GM20000 (cell line): ENCODE data around the gene ARHGEF16.

ENCODE experiments used
- DNase-seq: peaks from one replicate; pipeline ENCODE4 v3.0.0; 2012; ENCODE audit warnings: low spot score
- TF ChIP-seq, protein P1 (sequence below): IDR thresholded peaks from 2 replicates; pipeline ENCODE4 v1.5.1; 2012; ENCODE audit warnings: mild to moderate bottlenecking, control low read depth; ENCODE audit errors: extremely low read depth, missing control alignments

ARHGEF16 gene

DNA sequence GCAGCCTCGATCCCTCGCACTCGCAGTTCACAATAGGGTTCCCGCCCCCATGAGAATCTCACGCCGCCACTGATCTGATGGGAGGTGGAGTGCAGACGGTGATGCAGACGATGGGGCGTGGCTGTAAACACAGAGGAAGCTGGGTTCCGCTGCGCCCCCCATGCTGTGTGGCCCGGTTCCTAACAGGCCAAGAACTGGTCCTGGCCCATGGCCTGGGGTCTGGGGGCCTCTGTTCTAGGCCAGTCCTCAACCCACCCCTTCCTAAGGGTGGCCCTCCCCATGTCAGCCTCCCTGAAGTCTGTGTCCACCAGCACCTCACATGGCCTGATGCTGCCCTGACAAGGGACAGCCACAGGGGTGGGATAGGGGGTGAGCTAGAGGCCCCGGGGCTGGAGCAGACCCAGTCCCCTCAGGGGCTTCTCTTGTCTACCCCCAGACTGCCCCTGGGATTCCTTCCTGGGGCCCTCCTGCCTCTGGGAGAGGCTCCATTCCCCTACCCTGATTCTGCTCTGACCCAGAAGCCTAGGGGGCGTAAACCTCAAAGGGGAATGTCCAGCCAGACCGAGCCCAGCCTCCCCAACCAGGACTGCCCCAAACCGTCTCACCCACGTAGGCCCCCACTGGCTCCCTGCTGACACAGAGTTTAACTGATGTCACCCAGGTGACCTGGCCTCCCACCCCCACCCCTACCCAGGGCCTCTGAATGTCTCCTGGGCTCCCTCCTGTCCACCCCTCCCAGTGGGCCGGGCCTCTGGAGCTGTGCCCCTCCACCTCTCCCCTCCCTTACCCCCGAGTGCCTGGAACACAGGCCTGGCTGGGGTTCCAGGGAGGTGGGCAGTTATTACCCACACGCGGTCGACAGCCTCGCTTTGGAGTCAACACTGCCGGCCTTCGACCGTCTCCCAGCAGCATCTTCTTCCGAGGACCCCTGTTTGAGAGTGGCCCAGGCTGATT is 14.8 kb upstream of the ARHGEF16 start:
- DNase-seq: no peak
- TF ChIP-seq, protein P1, sequence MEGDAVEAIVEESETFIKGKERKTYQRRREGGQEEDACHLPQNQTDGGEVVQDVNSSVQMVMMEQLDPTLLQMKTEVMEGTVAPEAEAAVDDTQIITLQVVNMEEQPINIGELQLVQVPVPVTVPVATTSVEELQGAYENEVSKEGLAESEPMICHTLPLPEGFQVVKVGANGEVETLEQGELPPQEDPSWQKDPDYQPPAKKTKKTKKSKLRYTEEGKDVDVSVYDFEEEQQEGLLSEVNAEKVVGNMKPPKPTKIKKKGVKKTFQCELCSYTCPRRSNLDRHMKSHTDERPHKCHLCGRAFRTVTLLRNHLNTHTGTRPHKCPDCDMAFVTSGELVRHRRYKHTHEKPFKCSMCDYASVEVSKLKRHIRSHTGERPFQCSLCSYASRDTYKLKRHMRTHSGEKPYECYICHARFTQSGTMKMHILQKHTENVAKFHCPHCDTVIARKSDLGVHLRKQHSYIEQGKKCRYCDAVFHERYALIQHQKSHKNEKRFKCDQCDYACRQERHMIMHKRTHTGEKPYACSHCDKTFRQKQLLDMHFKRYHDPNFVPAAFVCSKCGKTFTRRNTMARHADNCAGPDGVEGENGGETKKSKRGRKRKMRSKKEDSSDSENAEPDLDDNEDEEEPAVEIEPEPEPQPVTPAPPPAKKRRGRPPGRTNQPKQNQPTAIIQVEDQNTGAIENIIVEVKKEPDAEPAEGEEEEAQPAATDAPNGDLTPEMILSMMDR: no peak

DNA sequence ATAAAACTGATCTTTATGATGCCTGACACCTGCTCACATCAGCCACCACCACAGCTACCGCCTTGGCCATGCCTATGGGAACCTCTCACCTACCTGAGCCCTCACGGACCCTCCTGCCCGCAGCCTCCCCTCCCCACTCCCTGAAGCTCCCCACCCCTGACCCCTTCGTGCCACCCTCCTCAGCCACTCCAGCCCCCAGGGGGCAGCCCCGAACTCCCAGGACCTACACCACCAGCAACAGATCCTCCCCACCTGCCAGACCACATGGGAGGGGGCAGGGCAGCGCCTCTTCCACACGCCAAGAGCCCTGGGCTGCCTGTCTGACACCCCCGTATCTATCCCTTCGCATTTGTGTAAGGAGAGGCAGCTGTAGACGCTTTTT is 14.2 kb upstream of the ARHGEF16 start:
- DNase-seq: no peak
- TF ChIP-seq, protein P1: no peak

DNA sequence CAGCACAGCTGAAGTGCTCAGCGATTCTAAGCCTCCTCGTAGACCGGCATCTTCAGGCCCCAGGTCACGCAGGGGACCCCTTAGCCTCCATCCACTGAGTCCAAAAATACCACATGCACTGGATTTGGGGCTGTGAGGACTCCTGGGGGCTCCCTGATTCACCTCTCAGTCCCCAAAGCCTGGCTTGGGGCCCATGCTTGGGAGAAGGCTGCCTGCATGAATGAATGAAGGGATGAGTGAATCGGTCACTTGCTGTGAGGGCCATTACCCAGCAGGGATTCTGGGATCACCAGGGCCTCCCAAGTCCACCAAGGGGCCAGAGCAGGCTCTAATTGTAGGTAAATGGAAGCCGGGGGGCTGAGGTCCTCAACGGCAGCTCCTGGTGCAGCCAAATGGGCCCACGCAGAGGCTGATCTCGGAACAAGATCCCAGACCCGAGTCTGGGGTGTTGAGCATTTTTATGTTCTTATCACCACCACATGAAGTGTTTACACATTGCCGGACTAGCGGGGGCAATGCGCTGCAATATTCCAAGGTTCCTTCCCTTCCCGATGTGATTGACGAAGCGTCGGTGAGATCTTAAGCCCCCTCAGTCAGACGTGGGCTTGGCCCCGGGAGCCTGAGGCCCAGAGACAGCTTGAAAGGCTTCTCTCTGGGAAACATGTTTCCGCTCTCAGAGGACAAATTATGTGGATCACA is 13.6 kb upstream of the ARHGEF16 start:
- TF ChIP-seq, protein P1: no peak
- DNase-seq: no peak

DNA sequence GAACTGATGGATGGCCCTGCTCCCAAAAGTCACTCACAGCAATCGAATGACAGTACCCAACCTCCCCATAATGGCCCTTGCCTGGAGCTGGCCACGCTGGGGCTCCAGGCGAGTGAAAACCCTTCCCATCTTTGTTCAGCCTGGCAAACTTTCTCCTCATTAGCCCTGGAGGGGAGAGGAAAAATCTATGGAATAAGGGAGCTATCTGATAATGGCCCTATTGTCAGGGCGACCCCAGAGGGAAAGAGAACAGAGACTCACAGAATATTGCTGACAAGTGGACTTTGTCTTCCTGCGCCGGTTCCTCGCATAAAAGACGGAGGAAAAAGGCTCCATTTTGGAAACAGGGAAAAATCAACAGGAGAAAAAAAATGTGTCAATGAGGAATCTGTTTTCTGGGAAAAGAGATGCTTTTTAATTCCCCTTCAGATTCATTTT is 13.0 kb upstream of the ARHGEF16 start:
- no peak for DNase-seq
- TF ChIP-seq, protein P1: no peak

DNA sequence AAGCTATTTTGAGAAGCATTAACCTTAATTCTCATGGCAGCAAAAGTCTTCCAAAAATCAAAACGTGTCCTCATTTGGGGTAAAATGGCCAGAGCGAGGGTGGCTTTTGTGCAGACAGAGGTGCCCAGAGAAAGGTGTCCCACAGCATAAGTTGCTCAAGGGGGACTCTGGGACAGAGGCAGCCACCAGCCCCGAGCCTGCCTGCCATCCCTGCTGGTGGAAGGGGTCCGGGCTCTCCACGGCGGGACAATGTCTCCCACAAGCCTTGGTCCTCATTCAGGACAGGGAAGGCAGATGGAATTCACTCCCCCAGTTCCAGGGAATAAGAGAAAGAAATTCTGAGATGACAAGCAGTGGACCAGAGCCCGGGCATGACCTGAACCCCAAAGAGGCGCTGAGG is 12.6 kb upstream of the ARHGEF16 start:
- TF ChIP-seq, protein P1: no peak
- DNase-seq: no peak

DNA sequence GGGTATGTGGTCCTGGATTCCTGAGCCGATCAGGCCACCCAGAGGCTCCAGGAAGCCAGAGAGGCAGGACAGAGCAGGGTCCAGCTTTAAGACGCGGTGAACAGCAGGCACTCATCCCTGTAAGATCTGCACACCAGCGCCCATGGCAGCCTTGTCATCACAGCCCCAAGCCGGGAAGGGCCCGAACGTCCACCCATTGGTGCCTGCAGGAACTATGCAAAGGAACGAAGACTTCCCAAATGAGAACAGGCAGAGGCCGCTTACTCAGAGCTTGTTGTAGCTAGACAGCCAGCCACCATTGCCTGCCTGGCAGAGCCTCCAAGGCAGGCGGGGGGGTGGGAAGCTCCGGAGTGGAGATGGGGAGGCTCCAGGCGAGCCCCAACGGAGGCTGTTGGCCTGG is 12.1 kb upstream of the ARHGEF16 start:
- no peak for DNase-seq
- TF ChIP-seq, protein P1: no peak

DNA sequence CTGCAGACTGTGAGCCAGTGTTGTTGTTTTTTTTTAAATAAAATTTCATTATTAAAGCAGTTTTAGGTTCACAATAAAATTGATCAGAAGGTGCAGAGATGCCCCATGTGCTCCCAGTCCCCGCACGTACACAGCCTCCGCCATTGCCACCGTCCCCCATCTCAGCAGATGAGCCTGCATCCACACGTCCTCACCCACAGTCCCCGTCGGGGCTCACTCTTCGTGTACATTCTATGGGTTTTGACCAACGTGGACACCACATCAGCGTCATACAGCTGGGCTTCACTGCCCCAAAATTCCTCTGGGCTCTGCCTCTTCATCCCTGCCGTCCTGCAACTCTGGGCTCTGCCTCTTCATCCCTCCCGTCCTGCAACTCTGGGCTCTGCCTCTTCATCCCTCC is 11.6 kb upstream of the ARHGEF16 start:
- TF ChIP-seq, protein P1: no peak
- no peak for DNase-seq
